ENCODE data around the gene COPG1. TPM values are rescaled to one million over a fixed set of nuclear protein-coding genes. Genes with fewer than 3 reads are reported as not detected.

The COPG1 gene
- total and polyA plus RNA-seq, 9 of the 15 experiments (the other 6 are each of a cell fraction or from before 2014, with no cell fraction given), result 40.3 to 105 (median 62.4) TPM

- peak; percentile 37; the same call in 1 of the 2 replicates for TF ChIP-seq ZBTB40 (IDR thresholded peaks at IDR 0.05)
- TF ChIP-seq ZBTB40 (CRISPR knock-in tag; IDR thresholded peaks at IDR 0.05), result no peak
- TF ChIP-seq ZNF175 (CRISPR knock-in tag; IDR thresholded peaks at IDR 0.05; ENCODE audit: low read depth), result peak; percentile 72; the same call in 1 of the 2 replicates
- peak; percentile 92 for TF ChIP-seq NFE2 (IDR thresholded peaks at IDR 0.05; ENCODE audit: low read depth)
- no peak for TF ChIP-seq ELF4 (CRISPR knock-in tag; IDR thresholded peaks at IDR 0.05)
- peak; percentile 64 for TF ChIP-seq MAFF (IDR thresholded peaks at IDR 0.05; ENCODE audit: low read length)
- peak in 1 of 3 experiments; percentile 26; a peak in 1 of 6 replicates for TF ChIP-seq CTCF (IDR thresholded peaks at IDR 0.05 in 2 of 3, conservative IDR thresholded peaks at IDR 0.05 in 1 of 3; ENCODE audit: insufficient read depth in 2 of 3, low read depth in 1 of 3, low read length in 3 of 3)
- peak; percentile 76 for TF ChIP-seq JUND (IDR thresholded peaks at IDR 0.05; ENCODE audit: borderline replicate concordance, low read depth, low read length)
- peak; percentile 60; the same call in 2 of the 3 replicates for TF ChIP-seq JUND (tag; IDR thresholded peaks at IDR 0.05; ENCODE audit: borderline replicate concordance, low read depth, low read length)
- TF ChIP-seq ZBTB17 (CRISPR knock-in tag; IDR thresholded peaks at IDR 0.05), result peak; percentile 39; the same call in 1 of the 2 replicates
- TF ChIP-seq ZFX (CRISPR knock-in tag; IDR thresholded peaks at IDR 0.05), result peak; percentile 37; the same call in 1 of the 2 replicates
- peak; percentile 32; the same call in 1 of the 2 replicates for TF ChIP-seq CTBP1 (IDR thresholded peaks at IDR 0.05; ENCODE audit: borderline replicate concordance)
- no peak for TF ChIP-seq GATA2 (CRISPR knock-in tag; IDR thresholded peaks at IDR 0.05)
- peak; percentile 67 for TF ChIP-seq DPF2 (IDR thresholded peaks at IDR 0.05)
- TF ChIP-seq POLR2AphosphoS5 (IDR thresholded peaks at IDR 0.05; ENCODE audit: control insufficient read depth, insufficient read depth, low read depth, low read length), result no peak
- 0 out of 2 replicates have a peak, but pooled peaks have one; percentile 29 for TF ChIP-seq ERF (CRISPR knock-in tag; IDR thresholded peaks at IDR 0.05)
Measured at GRCh38 chr3:129228891-129229585, 20.4 kb upstream of the COPG1 start (continued).

Data from K562 (cell line).